PC-3 (cell line): Measurements from ENCODE around the gene IPO9. TPM values are rescaled to one million over a fixed set of nuclear protein-coding genes. Genes with fewer than 3 reads are reported as not detected.

ENCODE experiments used
- ATAC-seq: fragments of 200-7000 bp; cut with Tn5 transposase; 2 replicates; pipeline ENCODE4 v1.9.1; 2020; ENCODE audit warnings: mild to moderate bottlenecking, moderate library complexity
- BruUV-seq: library from RNA; stranded (reverse); fragments of 400-500 nt; replicated peaks from 2 replicates; lab custom pipeline; 2021; lab: Mats Ljungman, UMichigan
- CTCF ChIA-PET: fragments of 300-600 bp; sonication (Branson Sonifier 250); formaldehyde crosslinking; loops from one replicate; lab custom pipeline; 2022; ENCODE audit warnings: antibody characterized with exemption; lab: Charles Lee
- POLR2A ChIA-PET: fragments of 300-600 bp; sonication (Branson Sonifier 250); formaldehyde crosslinking; loops from one replicate; lab custom pipeline; 2022; ENCODE audit warnings: antibody characterized with exemption; ENCODE audit not compliant: unreplicated experiment; lab: Charles Lee
- DNase-seq: peaks from one replicate; pipeline ENCODE4 v3.0.0-alpha.2; 2015
- H2AFZ ChIP-seq: fragments of 300-600 bp; sonication (generic); 2 replicates; pipeline ENCODE4 v1.6.0; 2016; ENCODE audit warnings: antibody characterized with exemption, low read length
- H3F3A ChIP-seq: fragments of 300-600 bp; sonication (generic); one replicate; pipeline ENCODE4 v1.6.0; 2017; ENCODE audit warnings: antibody characterized with exemption, low read length, control low read depth, mild to moderate bottlenecking; ENCODE audit not compliant: unreplicated experiment
- H3K27ac ChIP-seq: fragments of 300-600 bp; sonication (generic); 2 replicates; pipeline ENCODE4 v1.5.1; 2016; ENCODE audit warnings: mild to moderate bottlenecking, low read length
- H3K27me3 ChIP-seq: fragments of 300-600 bp; sonication (generic); 2 replicates; pipeline ENCODE4 v1.6.1; 2016; ENCODE audit warnings: low read length, mixed read lengths
- H3K36me3 ChIP-seq: fragments of 300-600 bp; sonication (generic); 2 replicates; pipeline ENCODE4 v1.6.1; 2016; ENCODE audit warnings: low read depth, mixed run types, low read length, mixed read lengths
- H3K4me1 ChIP-seq: fragments of 300-600 bp; sonication (generic); 2 replicates; pipeline ENCODE4 v1.5.1; 2016; ENCODE audit warnings: low read length; ENCODE audit not compliant: insufficient read depth
- H3K4me2 ChIP-seq: fragments of 300-600 bp; sonication (generic); 2 replicates; pipeline ENCODE4 v1.6.0; 2016; ENCODE audit warnings: low read length
- H3K4me3 ChIP-seq: fragments of 300-600 bp; sonication (generic); 2 replicates; pipeline ENCODE4 v1.5.1; 2016; ENCODE audit warnings: mild to moderate bottlenecking, low read length, mixed read lengths
- H3K79me2 ChIP-seq: fragments of 300-600 bp; sonication (generic); 2 replicates; pipeline ENCODE4 v1.6.1; 2017; ENCODE audit warnings: low read length, mixed read lengths
- H3K9ac ChIP-seq: fragments of 300-600 bp; sonication (generic); 2 replicates; pipeline ENCODE4 v1.6.0; 2016; ENCODE audit warnings: mild to moderate bottlenecking, low read length
- H3K9me2 ChIP-seq: fragments of 300-600 bp; sonication (generic); replicated peaks from 2 replicates; pipeline ENCODE4 v1.6.1; 2016; ENCODE audit warnings: mixed run types, low read length, mixed read lengths
- H3K9me3 ChIP-seq: fragments of 300-600 bp; sonication (generic); 2 replicates; pipeline ENCODE4 v1.6.1; 2016; ENCODE audit warnings: low read length, mixed read lengths
- H4K20me1 ChIP-seq: fragments of 300-600 bp; sonication (generic); 2 replicates; pipeline ENCODE4 v1.6.1; 2016; ENCODE audit warnings: low read length, mixed read lengths
- CTCF ChIP-seq: fragments of 300-600 bp; sonication (generic); conservative IDR thresholded peaks from 2 replicates; pipeline ENCODE4 v1.5.1; 2017; ENCODE audit warnings: antibody characterized with exemption, low read depth, mild to moderate bottlenecking, low read length
- EZH2 ChIP-seq: fragments of 300-600 bp; sonication (generic); IDR thresholded peaks from one replicate; pipeline ENCODE4 v1.6.1; 2017; ENCODE audit warnings: antibody characterized with exemption, mild to moderate bottlenecking, low read length; ENCODE audit not compliant: unreplicated experiment
- EZH2phosphoT487 ChIP-seq: fragments of 300-600 bp; sonication (generic); IDR thresholded peaks from 2 replicates; pipeline ENCODE4 v1.6.1; 2018; ENCODE audit warnings: mild to moderate bottlenecking, antibody characterized with exemption, low read length, borderline replicate concordance
- intact Hi-C: fragments of 100-400 bp; cut with micrococcal nuclease; formaldehyde crosslinking; loops from 2 replicates; pipeline ENCODE4 v1.9.0; 2023
- total RNA-seq: library from RNA; depleted of rRNA; stranded (reverse); fragments of >200 nt; gene quantifications from 2 replicates; pipeline ENCODE4 v1.2.3, GENCODE V29; 2014

IPO9 gene
- total RNA-seq, 1 experiment from 2014 or later, result 21.6 TPM

- Histone ChIP-seq H4K20me1 (peaks cover 8% of the 10 kb centered on the region; the same call in 1 of the 2 replicates), H3K4me1 (peaks cover 21% of the 10 kb centered on the region), H3F3A (no peaks in the 10 kb centered on the region), H3K27ac (no peak overlapping the region), H3K27me3 (no peaks in the 10 kb centered on the region), H3K4me2 (no peak overlapping the region), H3K4me3 (no peak overlapping the region), H3K36me3 (no peaks in the 10 kb centered on the region), H3K9me2 (no peaks in the 10 kb centered on the region), H2AFZ (no peak overlapping the region), H3K9ac (no peak overlapping the region), H3K9me3 (no peaks in the 10 kb centered on the region), H3K79me2 (peaks cover 28% of the 10 kb centered on the region)
- ChIA-PET CTCF (no interaction called here), POLR2A (no interaction called here)
- ATAC-seq (no peak), DNase-seq (no peak)
- no peak for TF ChIP-seq EZH2phosphoT487
- TF ChIP-seq CTCF, result no peak
- no peak for TF ChIP-seq EZH2
- intact Hi-C loops, result no loop called here
- no TSS peak for BruUV-seq
These were observed 2.1 kb upstream of the IPO9 start for GRCh38 chr1:201826830-201827229.

- H3F3A ChIP-seq, result no peaks in the 10 kb centered on the region
- no peak overlapping the region for H3K9ac ChIP-seq
- BruUV-seq, result no TSS peak
- no peaks in the 10 kb centered on the region for H3K36me3 ChIP-seq
- ATAC-seq (no peak), DNase-seq (no peak)
- intact Hi-C loops, result no loop called here
- peaks cover 21% of the 10 kb centered on the region for H3K4me1 ChIP-seq
- POLR2A ChIA-PET, result no interaction called here
- H2AFZ ChIP-seq, result no peak overlapping the region
- H3K27me3 ChIP-seq, result no peaks in the 10 kb centered on the region
- CTCF ChIA-PET, result no interaction called here
- H3K27ac ChIP-seq, result no peak overlapping the region
- H3K4me3 ChIP-seq, result no peak overlapping the region
- H4K20me1 ChIP-seq, result peaks cover 11% of the 10 kb centered on the region; the same call in 1 of the 2 replicates
- no peaks in the 10 kb centered on the region for H3K9me3 ChIP-seq
- TF ChIP-seq EZH2phosphoT487 (no peak), CTCF (no peak), EZH2 (no peak)
- no peaks in the 10 kb centered on the region for H3K9me2 ChIP-seq
- peaks cover 35% of the 10 kb centered on the region for H3K79me2 ChIP-seq
- H3K4me2 ChIP-seq, result no peak overlapping the region
These were observed 1.4 kb upstream of the IPO9 start for GRCh38 chr1:201827321-201828216.
